ENCODE data around the gene HDGF. TPM values are rescaled to one million over a fixed set of nuclear protein-coding genes. Genes with fewer than 3 reads are reported as not detected.

Gene HDGF
- total RNA-seq, 1 experiment from 2014 or later, result 325 TPM

DNA sequence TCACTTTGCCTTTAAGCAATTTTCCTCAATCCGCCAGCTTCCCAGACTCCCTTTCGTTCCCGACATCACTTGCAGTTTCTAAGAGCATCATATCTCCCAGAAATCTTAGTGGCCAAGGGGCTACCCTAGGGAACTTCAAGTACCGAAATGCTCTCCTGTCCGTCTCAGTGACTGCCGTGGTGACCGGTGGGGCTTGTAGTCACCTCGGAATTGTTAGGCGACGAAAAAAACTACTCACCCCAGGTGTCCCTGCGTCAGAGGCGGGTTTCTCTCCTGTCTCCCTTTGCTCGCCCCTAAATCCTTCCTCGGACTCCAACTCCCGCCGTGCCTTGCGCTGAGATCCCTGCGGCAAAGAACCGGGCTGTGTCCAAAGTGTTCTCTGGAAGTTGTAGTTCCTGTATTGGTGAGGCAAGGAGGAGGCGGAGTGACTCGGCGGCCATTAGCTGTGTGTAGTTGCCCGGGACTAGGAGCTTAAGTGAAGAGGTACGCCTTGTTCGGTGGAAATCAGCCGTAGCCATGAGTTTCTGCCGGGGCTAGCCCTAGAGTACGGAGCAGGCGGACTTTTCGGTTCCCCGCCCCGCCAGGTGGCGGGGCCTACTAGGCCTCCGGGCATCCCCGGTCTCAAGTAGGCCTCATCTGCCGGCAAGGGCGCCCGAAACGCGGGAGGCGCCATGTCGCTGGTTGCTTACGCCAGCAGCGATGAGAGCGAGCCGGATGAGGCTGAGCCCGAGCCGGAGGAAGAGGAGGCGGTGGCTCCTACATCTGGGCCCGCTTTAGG lies 15.8 kb upstream of the HDGF start, which contains the start of gene PRCC:
TSS of gene PRCC (plus strand) at position 435 of the 778 bp plus-strand sequence. CDS start at position 672, 237 bp downstream.
- peaks cover 23% of the 10 kb centered on the region for H3K4me1 ChIP-seq (ENCODE audit: control insufficient read depth, insufficient read depth, low read length)
- H3K27ac ChIP-seq (ENCODE audit: low read length), result peak within 1 kb of the TSS; percentile 99
- DNase-seq (ENCODE audit: low read depth, low spot score), result peak; percentile 100
- no peaks in the 10 kb centered on the region for H3K27me3 ChIP-seq (ENCODE audit: control insufficient read depth, insufficient read depth, low read length)
- BruUV-seq (replicated peaks), result TSS peak; percentile 74
- peak within 1 kb of the TSS; percentile 98 to 99 for H3K4me3 ChIP-seq (ENCODE audit: low read depth in 2 of 2, low read length in 2 of 2)
- in situ Hi-C loops (cut with HindIII; ENCODE audit: low pct_unique_long_range_greater_than_20kb, low sequenced_read_pairs), result no loop called here
- CTCF ChIA-PET, result interaction anchor here (1.0 kb wide), 1 partner anchor 122 kb away, joined by 3 read pairs; no protein-coding TSS in a partner anchor
- TF ChIP-seq SIN3A (IDR thresholded peaks at IDR 0.05; ENCODE audit: borderline replicate concordance, insufficient read depth, low read depth, low read length) (peak; percentile 88; the same call in 1 of the 2 replicates), POLR2AphosphoS5 (IDR thresholded peaks at IDR 0.05; ENCODE audit: low read depth, low read length) (peak; percentile 51), CTCF (IDR thresholded peaks at IDR 0.05) (no peak), TCF7L2 (IDR thresholded peaks at IDR 0.05; ENCODE audit: low read depth, low read length) (no peak)
- TF ChIP-seq, protein P1, sequence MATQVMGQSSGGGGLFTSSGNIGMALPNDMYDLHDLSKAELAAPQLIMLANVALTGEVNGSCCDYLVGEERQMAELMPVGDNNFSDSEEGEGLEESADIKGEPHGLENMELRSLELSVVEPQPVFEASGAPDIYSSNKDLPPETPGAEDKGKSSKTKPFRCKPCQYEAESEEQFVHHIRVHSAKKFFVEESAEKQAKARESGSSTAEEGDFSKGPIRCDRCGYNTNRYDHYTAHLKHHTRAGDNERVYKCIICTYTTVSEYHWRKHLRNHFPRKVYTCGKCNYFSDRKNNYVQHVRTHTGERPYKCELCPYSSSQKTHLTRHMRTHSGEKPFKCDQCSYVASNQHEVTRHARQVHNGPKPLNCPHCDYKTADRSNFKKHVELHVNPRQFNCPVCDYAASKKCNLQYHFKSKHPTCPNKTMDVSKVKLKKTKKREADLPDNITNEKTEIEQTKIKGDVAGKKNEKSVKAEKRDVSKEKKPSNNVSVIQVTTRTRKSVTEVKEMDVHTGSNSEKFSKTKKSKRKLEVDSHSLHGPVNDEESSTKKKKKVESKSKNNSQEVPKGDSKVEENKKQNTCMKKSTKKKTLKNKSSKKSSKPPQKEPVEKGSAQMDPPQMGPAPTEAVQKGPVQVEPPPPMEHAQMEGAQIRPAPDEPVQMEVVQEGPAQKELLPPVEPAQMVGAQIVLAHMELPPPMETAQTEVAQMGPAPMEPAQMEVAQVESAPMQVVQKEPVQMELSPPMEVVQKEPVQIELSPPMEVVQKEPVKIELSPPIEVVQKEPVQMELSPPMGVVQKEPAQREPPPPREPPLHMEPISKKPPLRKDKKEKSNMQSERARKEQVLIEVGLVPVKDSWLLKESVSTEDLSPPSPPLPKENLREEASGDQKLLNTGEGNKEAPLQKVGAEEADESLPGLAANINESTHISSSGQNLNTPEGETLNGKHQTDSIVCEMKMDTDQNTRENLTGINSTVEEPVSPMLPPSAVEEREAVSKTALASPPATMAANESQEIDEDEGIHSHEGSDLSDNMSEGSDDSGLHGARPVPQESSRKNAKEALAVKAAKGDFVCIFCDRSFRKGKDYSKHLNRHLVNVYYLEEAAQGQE (IDR thresholded peaks at IDR 0.05; ENCODE audit: insufficient read depth in 1 of 2, low read depth in 2 of 2, low read length in 1 of 2), result no peak
- intact Hi-C loops (cut with micrococcal nuclease; ENCODE audit: unreplicated experiment), result no loop called here
- POLR2A ChIA-PET, result interaction anchor here (0.5 to 1.0 kb wide), 6 partner anchors 9 to 101 kb away, joined by 3 to 6 read pairs (median 3); partner anchors contain the start of gene MRPL24
- H3K9me3 ChIP-seq (ENCODE audit: control insufficient read depth, insufficient read depth, low read depth, low read length), result no peaks in the 10 kb centered on the region
- ATAC-seq, result peak; percentile 97
- H3K36me3 ChIP-seq (ENCODE audit: control insufficient read depth, insufficient read depth, low read length), result peaks cover 10% of the 10 kb centered on the region

- intact Hi-C loops (cut with micrococcal nuclease; ENCODE audit: unreplicated experiment), result no loop called here
- Histone ChIP-seq H3K9me3 (ENCODE audit: control insufficient read depth, insufficient read depth, low read depth, low read length) (no peaks in the 10 kb centered on the region), H3K4me3 (ENCODE audit: low read depth in 2 of 2, low read length in 2 of 2) (peak overlapping the region; percentile 84 to 99), H3K36me3 (ENCODE audit: control insufficient read depth, insufficient read depth, low read length) (peaks cover 10% of the 10 kb centered on the region), H3K27me3 (ENCODE audit: control insufficient read depth, insufficient read depth, low read length) (no peaks in the 10 kb centered on the region), H3K27ac (ENCODE audit: low read length) (peak overlapping the region; percentile 99), H3K4me1 (ENCODE audit: control insufficient read depth, insufficient read depth, low read length) (peaks cover 22% of the 10 kb centered on the region)
- ChIA-PET CTCF (interaction anchor here (1.0 kb wide), 1 partner anchor 123 kb away, joined by 3 read pairs; no protein-coding TSS in a partner anchor), POLR2A (interaction anchor here (0.5 to 1.0 kb wide), 6 partner anchors 10 to 100 kb away, joined by 3 to 6 read pairs (median 3); partner anchors contain the start of gene MRPL24)
- no peak for DNase-seq (ENCODE audit: low read depth, low spot score)
- in situ Hi-C loops (cut with HindIII; ENCODE audit: low pct_unique_long_range_greater_than_20kb, low sequenced_read_pairs), result no loop called here
- peak; percentile 11; the same call in 1 of the 2 replicates for ATAC-seq
- BruUV-seq (replicated peaks), result TSS peak; percentile 89
- TF ChIP-seq SIN3A (IDR thresholded peaks at IDR 0.05; ENCODE audit: borderline replicate concordance, insufficient read depth, low read depth, low read length), result no peak
- no peak for TF ChIP-seq POLR2AphosphoS5 (IDR thresholded peaks at IDR 0.05; ENCODE audit: low read depth, low read length)
- TF ChIP-seq, protein P1 (IDR thresholded peaks at IDR 0.05; ENCODE audit: insufficient read depth in 1 of 2, low read depth in 2 of 2, low read length in 1 of 2), result no peak
- TF ChIP-seq CTCF (IDR thresholded peaks at IDR 0.05), result no peak
- TF ChIP-seq TCF7L2 (IDR thresholded peaks at IDR 0.05; ENCODE audit: low read depth, low read length), result no peak
These were observed 15.0 kb upstream of the HDGF start for GRCh38 chr1:156766298-156767100.
